Gastroesophageal sphincter (tissue), 4 donors: ENCODE measurements around the gene CHMP6. TPM values are rescaled to one million over a fixed set of nuclear protein-coding genes. Genes with fewer than 3 reads are reported as not detected.

Experiments
- ATAC-seq: fragments of 150-250 bp; one replicate; pipeline ENCODE4 v1.9.1; 2016; ENCODE audit warnings: mild to moderate bottlenecking, moderate library complexity
- H3K27ac ChIP-seq, 4 donors: fragments of 200-600 bp; sonication (generic) in 3 of 4; 1 replicate in 3 of 4; 2 replicates in 1 of 4; pipeline ENCODE4 v1.5.1; 2016 to 2019
- H3K27me3 ChIP-seq: fragments of 200-600 bp; sonication (generic); one replicate; pipeline ENCODE4 v1.5.1; 2019
- H3K36me3 ChIP-seq, 2 donors: fragments of 200-600 bp; sonication (generic); one replicate each; pipeline ENCODE4 v1.5.1; 2019; ENCODE audit warnings: control low read depth in 1 of 2
- H3K4me1 ChIP-seq, 3 donors: fragments of 200-600 bp; sonication (generic); 1 replicate in 2 of 3; 2 replicates in 1 of 3; pipeline ENCODE4 v1.5.1; 2016 to 2019; ENCODE audit warnings: control low read depth in 2 of 3
- H3K4me3 ChIP-seq, 2 donors: fragments of 200-600 bp; sonication (generic); one replicate each; pipeline ENCODE4 v1.5.1; 2019; ENCODE audit warnings: mild to moderate bottlenecking in 1 of 2, moderate library complexity in 1 of 2
- H3K9me3 ChIP-seq, 3 donors: fragments of 200-600 bp; sonication (generic); one replicate each; pipeline ENCODE4 v1.5.1; 2017 to 2019; ENCODE audit warnings: control low read depth in 2 of 3
- EP300 ChIP-seq: sonication (generic); formaldehyde crosslinking; IDR thresholded peaks from one replicate; pipeline ENCODE4 v1.6.1; 2017; ENCODE audit warnings: antibody characterized with exemption, mild to moderate bottlenecking
- POLR2A ChIP-seq, 2 donors: fragments of 450-650 bp; IDR thresholded peaks; one replicate each; pipeline ENCODE4 v1.6.1; 2017; ENCODE audit warnings: antibody characterized with exemption in 2 of 2, mild to moderate bottlenecking in 2 of 2, moderate library complexity in 1 of 2
- POLR2AphosphoS5 ChIP-seq: sonication (generic); formaldehyde crosslinking; IDR thresholded peaks from one replicate; pipeline ENCODE4 v1.6.1; 2017; ENCODE audit warnings: antibody characterized with exemption
- WGBS, 2 donors: methylation state at CpG; one replicate each; pipeline ENCODE4 v1.1.5; 2018; ENCODE audit warnings: low coverage in 1 of 2; 5-methylcytosine and 5-hydroxymethylcytosine counted together
- total RNA-seq, 4 donors: library from RNA; depleted of rRNA; stranded (reverse); fragments of >200 nt; gene quantifications; one replicate each; pipeline ENCODE4 v1.1.0, GENCODE V29; 2016
- TF ChIP-seq, protein P1 (sequence below), 4 experiments: fragments of 200-600 bp in 2 of 4; fragments of 450-650 bp in 2 of 4; sonication (generic) in 1 of 4; IDR thresholded peaks; one replicate each; pipeline ENCODE4 v1.5.1; 2017 to 2019; ENCODE audit warnings: antibody characterized with exemption in 4 of 4, mild to moderate bottlenecking in 2 of 4, moderate library complexity in 2 of 4

Gene CHMP6
- total RNA-seq, 4 donors from 2014 or later = 17.6 to 26.0 (median 19.0) TPM

DNA sequence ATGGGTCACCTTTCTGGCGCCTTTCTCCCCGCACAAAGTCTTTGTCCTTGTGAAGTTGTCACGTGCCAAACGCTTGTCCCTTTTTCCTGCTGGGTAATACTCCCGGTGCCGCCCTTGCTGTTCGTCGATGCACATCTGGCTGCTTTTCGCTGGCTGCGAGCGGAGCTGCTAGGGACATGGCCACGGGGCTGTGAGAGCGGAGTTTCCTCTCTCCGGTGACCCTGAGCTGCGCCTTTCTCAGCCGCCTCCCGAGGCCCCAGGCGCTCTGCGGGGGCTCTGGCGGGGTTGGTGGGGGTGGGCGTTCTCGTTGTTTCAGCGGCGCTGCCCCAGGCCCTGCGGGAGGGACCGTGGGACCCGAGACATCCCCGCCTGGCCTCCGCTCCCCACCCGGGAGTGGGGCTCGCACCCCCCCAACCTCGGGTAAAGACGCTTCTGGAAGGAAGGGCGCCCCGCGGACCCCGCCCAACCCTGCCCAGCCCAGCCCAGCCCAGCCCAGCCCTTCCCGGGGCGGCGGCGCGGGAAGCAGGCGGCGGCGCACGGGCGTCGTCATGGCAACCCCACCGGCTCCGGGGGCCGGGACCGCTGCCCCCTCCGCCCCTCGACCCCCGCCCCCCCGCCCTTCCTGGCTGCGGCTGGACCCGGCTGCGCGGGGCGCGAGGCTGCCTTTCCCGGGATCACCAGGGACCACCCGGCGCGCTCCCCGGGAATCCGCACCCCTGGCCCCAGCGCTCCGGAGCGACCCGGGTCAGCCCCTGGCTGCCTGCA is 12.3 kb downstream of the CHMP6 start:
- peaks cover 34% of the 10 kb centered on the region for H3K27me3 ChIP-seq
- H3K9me3 ChIP-seq = no peaks in the 10 kb centered on the region
- H3K4me1 ChIP-seq = peaks cover 0 to 33% (median 12%) of the 10 kb centered on the region in 3 donors
- peak overlapping the region in 1 of 2 donors; percentile 45 for H3K4me3 ChIP-seq
- peak overlapping the region in 1 of 4 donors; percentile 11 for H3K27ac ChIP-seq
- TF ChIP-seq EP300 (no peak), POLR2A (IDR thresholded peaks at IDR 0.05) (no peak), POLR2AphosphoS5 (no peak)
- TF ChIP-seq, protein P1, sequence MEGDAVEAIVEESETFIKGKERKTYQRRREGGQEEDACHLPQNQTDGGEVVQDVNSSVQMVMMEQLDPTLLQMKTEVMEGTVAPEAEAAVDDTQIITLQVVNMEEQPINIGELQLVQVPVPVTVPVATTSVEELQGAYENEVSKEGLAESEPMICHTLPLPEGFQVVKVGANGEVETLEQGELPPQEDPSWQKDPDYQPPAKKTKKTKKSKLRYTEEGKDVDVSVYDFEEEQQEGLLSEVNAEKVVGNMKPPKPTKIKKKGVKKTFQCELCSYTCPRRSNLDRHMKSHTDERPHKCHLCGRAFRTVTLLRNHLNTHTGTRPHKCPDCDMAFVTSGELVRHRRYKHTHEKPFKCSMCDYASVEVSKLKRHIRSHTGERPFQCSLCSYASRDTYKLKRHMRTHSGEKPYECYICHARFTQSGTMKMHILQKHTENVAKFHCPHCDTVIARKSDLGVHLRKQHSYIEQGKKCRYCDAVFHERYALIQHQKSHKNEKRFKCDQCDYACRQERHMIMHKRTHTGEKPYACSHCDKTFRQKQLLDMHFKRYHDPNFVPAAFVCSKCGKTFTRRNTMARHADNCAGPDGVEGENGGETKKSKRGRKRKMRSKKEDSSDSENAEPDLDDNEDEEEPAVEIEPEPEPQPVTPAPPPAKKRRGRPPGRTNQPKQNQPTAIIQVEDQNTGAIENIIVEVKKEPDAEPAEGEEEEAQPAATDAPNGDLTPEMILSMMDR (IDR thresholded peaks at IDR 0.05) = no peak
- peaks cover 0 to 15% of the 10 kb centered on the region in 2 donors for H3K36me3 ChIP-seq
- WGBS, 2 donors = 22% methylated on average over 5 of the region's 72 CpGs; no CpG with 5 or more reads in 1 of the 2 donors
- peak; percentile 26 for ATAC-seq

GRCh38 chr17:81006891-81007290 is 15.2 kb downstream of the CHMP6 start:
- H3K27ac ChIP-seq = no peak overlapping the region
- WGBS, 2 donors = 75 to 87% methylated on average over 6 to 10 of the region's 10 CpGs
- H3K9me3 ChIP-seq = peaks cover 0 to 12% (median 0%) of the 10 kb centered on the region in 3 donors
- H3K36me3 ChIP-seq = no peaks in the 10 kb centered on the region
- H3K27me3 ChIP-seq = peaks cover 34% of the 10 kb centered on the region
- no peak for ATAC-seq
- H3K4me1 ChIP-seq = peaks cover 0 to 29% (median 12%) of the 10 kb centered on the region in 3 donors
- no peak overlapping the region for H3K4me3 ChIP-seq
- TF ChIP-seq, protein P1 (IDR thresholded peaks at IDR 0.05) = no peak
- no peak for TF ChIP-seq POLR2A (IDR thresholded peaks at IDR 0.05)
- no peak for TF ChIP-seq POLR2AphosphoS5
- no peak for TF ChIP-seq EP300

- Histone ChIP-seq H3K4me3 (no peak overlapping the region), H3K27me3 (peaks cover 31% of the 10 kb centered on the region), H3K27ac (no peak overlapping the region), H3K36me3 (no peaks in the 10 kb centered on the region), H3K4me1 (peaks cover 0 to 16% (median 12%) of the 10 kb centered on the region in 3 donors), H3K9me3 (peaks cover 0 to 12% (median 0%) of the 10 kb centered on the region in 3 donors)
- 79 to 97% methylated on average over 3 to 11 of the region's 11 CpGs for WGBS, 2 donors
- TF ChIP-seq, protein P1 (IDR thresholded peaks at IDR 0.05) = no peak
- TF ChIP-seq POLR2A (IDR thresholded peaks at IDR 0.05) = no peak
- no peak for TF ChIP-seq EP300
- TF ChIP-seq POLR2AphosphoS5 = no peak
- no peak for ATAC-seq
Observed at GRCh38 chr17:81008140-81008539, 16.5 kb downstream of the CHMP6 start.

GRCh38 chr17:81009136-81009535 is 17.5 kb downstream of the CHMP6 start:
- no peak for TF ChIP-seq EP300
- TF ChIP-seq, protein P1 (IDR thresholded peaks at IDR 0.05) = no peak
- no peak for TF ChIP-seq POLR2A (IDR thresholded peaks at IDR 0.05)
- TF ChIP-seq POLR2AphosphoS5 = no peak
- no peaks in the 10 kb centered on the region for H3K36me3 ChIP-seq
- peaks cover 21% of the 10 kb centered on the region for H3K27me3 ChIP-seq
- H3K9me3 ChIP-seq = peaks cover 0 to 12% (median 0%) of the 10 kb centered on the region in 3 donors
- H3K4me3 ChIP-seq = no peak overlapping the region
- 75 to 81% methylated on average over 1 to 5 of the region's 14 CpGs for WGBS, 2 donors
- peaks cover 0 to 7% (median 4%) of the 10 kb centered on the region in 3 donors for H3K4me1 ChIP-seq
- no peak for ATAC-seq
- H3K27ac ChIP-seq = no peak overlapping the region

DNA sequence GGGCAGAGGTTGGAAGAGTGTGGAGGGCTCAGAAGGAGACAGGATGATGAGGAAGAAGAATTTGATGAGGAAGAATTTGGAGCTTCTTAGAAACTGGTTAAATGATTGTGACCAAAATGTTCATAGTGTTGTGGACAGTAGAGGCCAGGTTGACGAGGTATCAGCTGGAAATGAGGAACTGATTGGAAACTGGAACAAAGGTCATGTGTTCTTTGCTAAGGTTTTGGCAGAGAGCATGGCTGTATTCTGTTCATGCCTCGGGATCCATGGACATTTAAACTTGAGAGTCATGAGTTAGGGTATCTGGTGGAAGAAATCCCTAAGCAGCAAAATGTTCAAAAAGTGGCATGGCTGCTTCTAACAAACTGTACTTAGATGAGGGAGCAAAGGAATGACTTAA is 19.3 kb downstream of the CHMP6 start:
- WGBS, 2 donors = 73 to 90% methylated on average over 2 of the region's 2 CpGs
- Histone ChIP-seq H3K9me3 (peaks cover 0 to 12% (median 0%) of the 10 kb centered on the region in 3 donors), H3K36me3 (no peaks in the 10 kb centered on the region), H3K4me1 (no peaks in the 10 kb centered on the region), H3K4me3 (no peak overlapping the region), H3K27ac (no peak overlapping the region), H3K27me3 (peaks cover 3% of the 10 kb centered on the region)
- TF ChIP-seq, protein P1 (IDR thresholded peaks at IDR 0.05) = no peak
- TF ChIP-seq EP300 = no peak
- TF ChIP-seq POLR2AphosphoS5 = no peak
- no peak for TF ChIP-seq POLR2A (IDR thresholded peaks at IDR 0.05)
- no peak for ATAC-seq
